Osteocyte (in vitro differentiated cells): ENCODE results near the gene MYBPH. TPM values are rescaled to one million over a fixed set of nuclear protein-coding genes. Genes with fewer than 3 reads are reported as not detected.

Experiments used
- DNase-seq: peaks from one replicate; pipeline ENCODE4 v3.0.0; 2021; ENCODE audit warnings: mixed read lengths; ENCODE audit not compliant: unreplicated experiment; ENCODE audit errors: extremely low spot score
- H3K27ac Mint-ChIP-seq: one replicate; pipeline ENCODE4 v1.8.0; 2021; ENCODE audit warnings: mild to moderate bottlenecking, mixed read lengths; ENCODE audit not compliant: unreplicated experiment
- H3K27me3 Mint-ChIP-seq: one replicate; pipeline ENCODE4 v1.8.0; 2021; ENCODE audit warnings: mixed read lengths; ENCODE audit not compliant: unreplicated experiment
- H3K36me3 Mint-ChIP-seq: one replicate; pipeline ENCODE4 v1.8.0; 2021; ENCODE audit warnings: mixed read lengths; ENCODE audit not compliant: unreplicated experiment
- H3K4me1 Mint-ChIP-seq: one replicate; pipeline ENCODE4 v1.8.0; 2021; ENCODE audit warnings: mixed read lengths; ENCODE audit not compliant: unreplicated experiment
- H3K4me3 Mint-ChIP-seq: one replicate; pipeline ENCODE4 v1.8.0; 2021; ENCODE audit warnings: mild to moderate bottlenecking, moderate library complexity, mixed read lengths; ENCODE audit not compliant: unreplicated experiment
- H3K9me3 Mint-ChIP-seq: one replicate; pipeline ENCODE4 v1.8.0; 2021; ENCODE audit warnings: mixed read lengths; ENCODE audit not compliant: unreplicated experiment
- total RNA-seq: library from RNA; stranded (reverse); gene quantifications from 2 replicates; pipeline ENCODE4 v1.2.1, GENCODE V29; 2021
- TF ChIP-seq, protein P1 (sequence below): fragments of 200-600 bp; sonication (generic); IDR thresholded peaks from 2 replicates; pipeline ENCODE4 v1.5.0; 2021; ENCODE audit warnings: antibody characterized with exemption, mild to moderate bottlenecking, moderate library complexity

The MYBPH gene
- total RNA-seq, 1 donor from 2014 or later = not detected

- Mint-ChIP-seq H3K27ac (no peak overlapping the region), H3K36me3 (no peaks in the 10 kb centered on the region), H3K9me3 (no peaks in the 10 kb centered on the region), H3K4me3 (no peak overlapping the region), H3K4me1 (peaks cover 7% of the 10 kb centered on the region), H3K27me3 (peaks cover 42% of the 10 kb centered on the region)
- TF ChIP-seq, protein P1, sequence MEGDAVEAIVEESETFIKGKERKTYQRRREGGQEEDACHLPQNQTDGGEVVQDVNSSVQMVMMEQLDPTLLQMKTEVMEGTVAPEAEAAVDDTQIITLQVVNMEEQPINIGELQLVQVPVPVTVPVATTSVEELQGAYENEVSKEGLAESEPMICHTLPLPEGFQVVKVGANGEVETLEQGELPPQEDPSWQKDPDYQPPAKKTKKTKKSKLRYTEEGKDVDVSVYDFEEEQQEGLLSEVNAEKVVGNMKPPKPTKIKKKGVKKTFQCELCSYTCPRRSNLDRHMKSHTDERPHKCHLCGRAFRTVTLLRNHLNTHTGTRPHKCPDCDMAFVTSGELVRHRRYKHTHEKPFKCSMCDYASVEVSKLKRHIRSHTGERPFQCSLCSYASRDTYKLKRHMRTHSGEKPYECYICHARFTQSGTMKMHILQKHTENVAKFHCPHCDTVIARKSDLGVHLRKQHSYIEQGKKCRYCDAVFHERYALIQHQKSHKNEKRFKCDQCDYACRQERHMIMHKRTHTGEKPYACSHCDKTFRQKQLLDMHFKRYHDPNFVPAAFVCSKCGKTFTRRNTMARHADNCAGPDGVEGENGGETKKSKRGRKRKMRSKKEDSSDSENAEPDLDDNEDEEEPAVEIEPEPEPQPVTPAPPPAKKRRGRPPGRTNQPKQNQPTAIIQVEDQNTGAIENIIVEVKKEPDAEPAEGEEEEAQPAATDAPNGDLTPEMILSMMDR = no peak
- DNase-seq = no peak
Measured at GRCh38 chr1:203196371-203196770, 20.7 kb upstream of the MYBPH start.

DNA sequence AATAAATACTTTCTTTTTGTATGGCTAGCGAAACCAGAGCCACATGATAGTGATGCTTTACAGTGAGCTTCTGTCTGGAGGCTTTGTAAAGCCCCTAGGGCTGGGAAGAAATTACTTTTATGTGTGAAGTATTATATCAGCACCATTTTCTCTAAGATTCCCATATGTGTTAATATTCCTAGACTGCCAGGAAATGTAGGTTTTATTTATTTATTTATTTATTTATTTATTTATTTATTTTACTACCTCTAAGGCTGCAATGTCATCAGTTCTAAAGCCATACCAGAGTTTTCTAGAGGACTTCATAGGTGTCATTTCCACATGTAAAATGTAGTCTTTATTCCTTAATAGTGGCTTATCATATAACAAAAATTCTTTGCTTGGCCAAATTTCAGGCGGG lies 15.3 kb upstream of the MYBPH start:
- H3K4me1 Mint-ChIP-seq = no peaks in the 10 kb centered on the region
- H3K9me3 Mint-ChIP-seq = no peaks in the 10 kb centered on the region
- TF ChIP-seq, protein P1 = no peak
- DNase-seq = no peak
- no peaks in the 10 kb centered on the region for H3K36me3 Mint-ChIP-seq
- peaks cover 52% of the 10 kb centered on the region for H3K27me3 Mint-ChIP-seq
- no peak overlapping the region for H3K27ac Mint-ChIP-seq
- no peak overlapping the region for H3K4me3 Mint-ChIP-seq

- Mint-ChIP-seq H3K4me3 (no peak overlapping the region), H3K27me3 (peaks cover 45% of the 10 kb centered on the region), H3K36me3 (no peaks in the 10 kb centered on the region), H3K27ac (no peak overlapping the region), H3K4me1 (no peaks in the 10 kb centered on the region), H3K9me3 (no peaks in the 10 kb centered on the region)
- no peak for DNase-seq
- TF ChIP-seq, protein P1 = no peak
Measured at GRCh38 chr1:203189951-203190352, 14.3 kb upstream of the MYBPH start.

DNA sequence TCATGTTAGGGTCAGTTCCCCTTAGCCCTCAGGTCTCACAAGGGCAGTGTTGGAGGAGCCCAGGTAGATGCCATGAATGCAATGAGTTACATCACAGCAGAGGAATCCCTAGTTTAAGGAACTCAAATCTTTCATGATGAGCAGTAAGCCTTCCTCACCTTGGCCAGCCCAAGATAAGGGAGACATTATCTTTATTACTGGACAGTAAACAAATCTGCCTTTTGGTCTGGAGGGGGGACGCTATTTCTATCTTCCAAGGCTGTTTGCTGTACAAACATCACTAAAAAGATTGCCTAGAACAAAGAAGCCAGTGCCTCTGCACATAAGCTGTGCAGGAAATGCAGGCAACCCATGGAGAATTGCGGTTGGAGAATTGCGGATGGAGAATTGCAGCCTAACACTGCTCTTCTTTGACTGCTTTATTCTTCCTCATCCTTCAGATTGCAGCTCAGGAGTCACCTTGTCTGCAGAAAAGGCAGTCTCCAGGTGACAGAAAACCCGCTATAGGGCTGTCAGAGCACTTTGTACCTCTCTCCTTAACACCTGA lies 13.1 kb upstream of the MYBPH start:
- no peak for DNase-seq
- Mint-ChIP-seq H3K27me3 (peaks cover 43% of the 10 kb centered on the region), H3K4me1 (no peaks in the 10 kb centered on the region), H3K4me3 (no peak overlapping the region), H3K27ac (no peak overlapping the region), H3K36me3 (no peaks in the 10 kb centered on the region), H3K9me3 (no peaks in the 10 kb centered on the region)
- TF ChIP-seq, protein P1 = no peak

DNA sequence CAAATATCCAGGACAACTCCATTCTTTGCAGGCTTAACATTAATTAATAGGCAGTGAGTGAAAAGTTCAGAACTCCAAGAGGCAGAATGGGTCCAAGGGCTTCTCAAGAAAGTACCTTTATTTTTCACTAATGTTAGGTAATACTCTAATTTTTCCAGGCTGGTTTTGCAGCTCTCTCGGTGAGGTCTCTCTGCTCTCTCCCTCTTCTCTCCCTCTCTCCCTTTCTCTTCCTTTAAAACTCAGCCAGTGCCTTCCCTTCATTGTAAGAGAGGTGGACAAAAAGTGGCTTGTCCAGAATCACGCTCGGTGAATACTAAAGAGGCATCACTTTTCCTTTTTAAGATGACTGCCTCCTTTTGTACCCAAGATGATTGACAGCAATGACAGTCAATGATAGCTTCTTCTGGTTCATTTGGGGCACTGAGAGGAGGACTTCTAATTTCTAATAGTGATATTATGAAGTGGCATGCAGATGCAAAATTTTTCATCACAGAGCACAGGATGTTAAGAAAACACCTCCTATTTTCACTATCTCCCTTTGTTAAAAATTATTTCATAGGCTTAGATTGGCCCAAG lies 12.2 kb upstream of the MYBPH start:
- TF ChIP-seq, protein P1 = no peak
- H3K4me3 Mint-ChIP-seq = no peak overlapping the region
- no peak overlapping the region for H3K27ac Mint-ChIP-seq
- H3K36me3 Mint-ChIP-seq = no peaks in the 10 kb centered on the region
- no peaks in the 10 kb centered on the region for H3K9me3 Mint-ChIP-seq
- H3K4me1 Mint-ChIP-seq = no peaks in the 10 kb centered on the region
- DNase-seq = no peak
- peaks cover 43% of the 10 kb centered on the region for H3K27me3 Mint-ChIP-seq
